Measurements from ENCODE around the gene PPARG.
"Not testable (repeated sequence)": the region's sequence is repeated elsewhere in the genome, so short reads cannot be mapped to it uniquely, and the experiment has no call there.

Gene PPARG

DNA sequence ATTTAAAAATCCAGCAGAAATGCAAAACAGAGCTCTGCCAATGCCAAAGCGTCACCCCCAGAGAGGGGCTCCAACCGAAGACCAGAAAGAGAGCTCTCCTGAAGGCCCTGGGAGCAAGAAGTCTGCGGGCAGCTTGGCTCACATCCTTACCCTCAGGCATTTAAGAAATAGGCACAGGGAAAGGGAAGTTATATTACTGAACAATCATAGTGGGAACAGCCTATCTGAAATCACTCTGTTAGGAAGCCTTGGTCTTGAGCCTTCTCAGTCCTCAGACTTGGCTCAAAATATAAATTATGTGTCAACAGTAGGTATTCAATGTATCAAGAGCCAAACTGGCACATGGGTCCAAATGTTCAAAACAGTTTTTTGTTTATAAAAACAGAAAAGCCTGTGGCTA is 10.3 kb upstream of the PPARG start:
- no peak for DNase-seq (ENCODE audit: extremely low read depth in 1 of 2, low read depth in 1 of 2)

DNA sequence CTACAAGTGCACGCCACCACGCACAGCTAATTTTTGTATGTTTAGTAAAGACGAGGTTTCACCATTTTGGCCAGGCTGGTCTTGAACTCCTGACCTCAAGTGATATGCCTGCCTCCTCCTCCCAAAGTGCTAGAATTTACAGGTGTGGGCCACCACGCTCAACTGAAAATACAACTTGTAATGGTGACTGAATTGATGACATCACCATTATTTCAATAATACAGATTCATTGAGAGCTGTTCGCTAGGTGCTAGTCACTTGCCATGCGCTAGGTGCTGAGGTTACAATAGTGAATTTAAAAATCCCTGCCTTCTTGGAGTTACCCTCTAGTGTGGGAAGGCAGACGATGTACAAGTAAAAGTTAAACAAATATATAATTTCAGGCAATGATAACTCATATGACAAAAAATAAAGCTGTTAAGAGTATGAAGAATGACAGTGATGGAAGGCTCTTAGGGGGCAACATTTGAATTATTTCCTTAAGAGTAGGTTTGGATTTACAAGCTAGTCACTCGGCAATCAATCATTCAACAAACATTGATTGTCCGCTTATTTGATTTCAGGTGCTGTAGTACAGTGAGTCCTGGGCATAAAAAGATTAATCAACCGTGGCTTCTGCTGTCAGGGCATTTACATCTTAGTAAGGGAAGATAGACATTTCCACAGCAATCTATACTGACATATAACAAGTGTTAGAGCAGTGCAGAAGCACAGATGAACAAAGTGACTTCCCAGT is 9.1 kb upstream of the PPARG start:
- DNase-seq (ENCODE audit: extremely low read depth in 1 of 2, low read depth in 1 of 2), result no peak

DNA sequence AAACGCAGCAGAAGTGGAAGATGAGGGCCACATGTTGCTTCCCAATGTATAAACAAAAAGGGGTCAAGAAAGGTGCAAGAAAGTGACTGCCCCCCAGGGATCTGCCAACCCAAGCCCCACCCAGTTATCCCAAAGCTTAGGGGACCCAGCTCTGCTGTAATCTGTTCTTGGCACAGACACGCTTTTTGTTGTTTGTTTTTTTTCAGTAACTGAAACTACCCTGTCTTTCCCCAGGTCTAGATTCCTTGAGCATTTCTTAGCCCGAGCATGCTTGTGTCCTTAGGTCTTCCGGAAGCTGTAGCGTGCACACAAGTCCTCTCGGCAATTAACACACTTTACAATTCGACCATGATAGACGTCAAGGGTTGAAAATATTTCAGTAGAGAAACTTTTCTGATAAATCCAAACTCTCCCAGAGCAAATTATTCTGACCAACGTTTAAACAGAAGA is 8.5 kb upstream of the PPARG start:
- no peak for DNase-seq (ENCODE audit: extremely low read depth in 1 of 2, low read depth in 1 of 2)

DNA sequence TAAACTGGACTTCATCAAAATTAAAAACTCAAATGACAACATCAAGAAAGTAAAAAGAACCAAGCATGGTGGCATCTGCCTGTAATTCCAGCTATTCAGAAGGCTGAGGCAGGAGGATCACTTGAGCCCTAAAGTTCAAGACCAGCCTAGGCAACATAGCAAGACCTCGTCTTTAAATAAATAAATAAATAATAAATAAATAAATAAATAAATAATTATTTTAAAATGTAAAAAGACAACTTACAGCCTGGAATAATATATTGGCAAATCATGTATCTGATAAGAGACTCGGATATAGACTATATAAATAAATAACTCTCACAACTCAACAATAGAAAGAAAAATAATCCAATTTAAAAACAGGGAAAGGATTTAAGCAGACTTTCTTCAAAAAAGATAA is 4.3 kb upstream of the PPARG start:
- DNase-seq (ENCODE audit: extremely low read depth in 1 of 2, low read depth in 1 of 2), result no peak

DNA sequence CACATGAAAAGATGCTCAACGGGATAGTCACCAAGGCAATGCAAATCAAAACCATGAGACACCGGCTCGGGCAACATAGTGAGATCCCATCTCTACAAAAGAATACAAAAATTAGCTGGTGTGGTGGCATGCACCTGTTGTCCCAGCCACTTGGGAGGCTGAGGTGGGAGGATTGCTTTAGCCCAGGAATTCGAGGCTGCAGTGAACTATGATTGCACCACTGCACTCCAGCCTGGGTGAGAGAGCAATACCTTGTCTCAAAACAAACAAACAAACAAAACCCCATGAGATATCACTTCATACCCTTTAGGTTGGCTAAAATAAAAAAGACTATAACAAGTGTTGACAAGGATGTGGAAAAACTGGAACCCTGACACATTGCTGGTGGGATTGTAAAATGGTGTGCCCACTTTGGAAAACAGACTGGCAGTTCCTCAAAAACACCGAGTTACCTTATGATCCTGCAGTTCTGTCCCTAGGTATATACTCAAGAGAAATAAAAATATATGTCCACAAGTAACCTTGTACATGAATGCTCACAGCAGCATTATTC is 3.8 kb upstream of the PPARG start:
- no peak for DNase-seq (ENCODE audit: extremely low read depth in 1 of 2, low read depth in 1 of 2)

DNA sequence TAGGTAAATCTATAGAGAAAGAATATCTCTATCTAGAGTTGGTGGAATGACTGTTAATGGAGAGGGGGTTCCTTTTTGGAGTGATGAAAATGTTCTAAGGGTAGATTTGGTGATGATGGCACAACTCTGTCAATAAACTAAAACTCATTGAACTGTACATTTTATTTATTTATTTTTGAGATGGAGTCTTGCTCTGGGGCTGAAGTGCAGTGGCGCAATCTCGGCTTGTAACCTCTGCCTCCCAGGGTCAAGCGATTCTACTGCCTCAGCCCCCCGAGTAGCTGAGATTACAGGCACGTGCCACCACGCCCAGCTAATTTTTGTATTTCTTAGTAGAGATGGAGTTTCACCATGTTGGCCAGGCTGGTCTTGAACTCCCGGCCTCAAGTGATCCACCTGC is 3.1 kb upstream of the PPARG start:
- DNase-seq (ENCODE audit: extremely low read depth in 1 of 2, low read depth in 1 of 2), result not testable (repeated sequence)

DNA sequence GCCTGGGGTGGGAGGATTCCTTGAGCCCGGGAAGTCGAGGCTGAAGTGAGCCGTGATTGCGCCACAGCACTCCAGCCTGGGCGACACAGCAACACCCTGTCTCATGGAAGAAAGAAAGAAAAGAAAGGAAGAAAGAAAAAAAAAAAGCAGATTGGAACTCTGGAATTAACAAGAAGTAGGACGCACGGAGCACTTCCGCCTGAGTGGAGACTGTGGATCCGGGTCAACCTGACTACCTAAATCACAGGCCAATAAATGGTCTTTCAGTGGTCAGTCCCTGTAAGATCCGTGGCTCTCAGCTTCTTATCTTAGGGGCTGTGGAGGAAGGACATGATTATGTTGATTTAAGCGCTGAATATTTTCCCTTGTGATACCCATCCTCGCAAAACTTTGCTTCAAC is 2.4 kb upstream of the PPARG start:
- DNase-seq (ENCODE audit: extremely low read depth in 1 of 2, low read depth in 1 of 2), result no peak

DNA sequence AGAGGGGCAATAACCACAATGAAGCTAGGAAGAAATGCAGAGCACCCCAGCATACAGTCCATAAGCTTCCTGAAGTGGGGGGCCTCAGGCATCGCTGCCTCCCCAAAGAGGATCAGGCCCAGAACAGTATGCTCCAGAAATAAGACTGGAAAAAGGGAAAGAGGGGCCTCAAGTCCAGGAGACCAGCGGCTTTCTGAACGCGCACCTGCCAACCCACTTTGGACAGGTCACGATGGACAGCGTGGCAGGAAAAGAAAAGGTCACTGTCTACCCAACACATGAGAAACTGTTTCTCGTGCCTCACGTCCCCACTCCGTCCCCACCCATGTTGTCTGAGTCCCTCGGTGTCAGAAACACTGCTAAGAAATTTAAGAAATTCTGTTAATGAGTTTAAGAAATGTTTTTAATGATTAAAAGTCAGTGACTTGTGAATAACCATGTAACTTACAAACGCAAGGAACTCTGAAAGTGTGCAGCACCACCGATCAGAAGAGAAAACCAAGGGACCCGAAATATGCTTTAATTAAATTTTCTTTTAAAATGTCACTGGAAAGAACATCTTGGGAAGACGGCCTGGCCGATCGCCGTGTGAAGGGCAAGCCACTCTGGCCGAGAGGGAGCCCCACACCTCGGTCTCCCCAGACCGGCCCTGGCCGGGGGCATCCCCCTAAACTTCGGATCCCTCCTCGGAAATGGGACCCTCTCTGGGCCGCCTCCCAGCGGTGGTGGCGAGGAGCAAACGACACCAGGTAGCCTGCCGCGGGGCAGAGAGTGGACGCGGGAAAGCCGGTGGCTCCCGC is 1.7 kb upstream of the PPARG start:
- DNase-seq (ENCODE audit: extremely low read depth in 1 of 2, low read depth in 1 of 2), result no peak

DNA sequence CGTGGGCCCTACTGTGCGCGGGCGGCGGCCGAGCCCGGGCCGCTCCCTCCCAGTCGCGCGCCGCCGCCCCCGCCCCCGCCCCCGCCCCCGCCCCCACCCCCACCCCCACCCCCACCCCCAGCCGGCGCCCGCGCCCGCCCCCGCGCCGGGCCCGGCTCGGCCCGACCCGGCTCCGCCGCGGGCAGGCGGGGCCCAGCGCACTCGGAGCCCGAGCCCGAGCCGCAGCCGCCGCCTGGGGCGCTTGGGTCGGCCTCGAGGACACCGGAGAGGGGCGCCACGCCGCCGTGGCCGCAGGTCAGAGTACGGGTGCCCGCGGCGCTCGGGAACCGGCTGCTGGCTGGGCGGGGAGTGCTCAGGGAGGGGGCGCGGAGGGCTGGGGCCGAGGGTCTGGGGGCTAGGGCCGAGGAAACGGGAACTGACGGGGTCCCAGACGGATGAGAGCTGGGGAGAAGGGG is 1.1 kb upstream of the PPARG start:
- no peak for DNase-seq (ENCODE audit: extremely low read depth in 1 of 2, low read depth in 1 of 2)

DNA sequence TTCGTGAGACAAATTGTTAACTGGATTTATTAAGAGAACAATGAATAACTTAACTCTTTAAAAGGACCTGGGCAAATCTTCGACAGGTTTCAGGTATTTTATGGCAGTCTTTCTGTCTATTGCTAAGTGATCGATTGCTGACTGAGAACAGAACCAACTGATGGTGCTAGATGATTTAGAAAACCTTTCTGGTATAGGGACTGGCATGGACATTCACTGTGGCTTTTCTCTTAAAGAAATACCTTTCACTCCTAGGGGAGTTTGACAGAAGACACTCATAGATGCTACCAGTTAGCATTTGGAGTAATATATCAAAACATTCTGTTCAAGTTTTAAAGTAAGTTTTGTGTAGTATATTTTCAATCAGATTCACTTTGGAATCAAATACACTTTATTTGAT is 654 bp downstream of the PPARG start:
- DNase-seq (ENCODE audit: extremely low read depth in 1 of 2, low read depth in 1 of 2), result no peak

DNA sequence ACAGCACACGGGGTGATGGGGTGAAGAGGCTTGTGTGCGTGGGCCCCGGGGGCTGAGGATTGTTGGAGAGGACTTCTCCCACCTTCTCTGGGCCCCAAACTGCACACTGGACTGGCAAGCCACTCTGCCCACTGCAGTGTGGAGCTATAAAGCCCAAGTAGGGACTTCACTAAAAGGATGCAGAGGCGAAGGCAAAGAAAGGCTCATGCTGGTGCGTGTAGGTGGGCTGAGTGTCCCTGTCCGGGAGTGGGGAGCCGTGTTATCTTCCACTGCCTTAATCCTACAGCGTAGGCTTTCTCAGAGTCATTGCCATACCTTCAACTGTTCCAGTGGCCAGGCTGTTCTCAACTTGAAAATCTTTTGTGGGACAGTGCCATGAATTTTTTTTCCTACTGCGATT is 3.9 kb downstream of the PPARG start:
- DNase-seq (ENCODE audit: extremely low read depth in 1 of 2, low read depth in 1 of 2), result no peak

DNA sequence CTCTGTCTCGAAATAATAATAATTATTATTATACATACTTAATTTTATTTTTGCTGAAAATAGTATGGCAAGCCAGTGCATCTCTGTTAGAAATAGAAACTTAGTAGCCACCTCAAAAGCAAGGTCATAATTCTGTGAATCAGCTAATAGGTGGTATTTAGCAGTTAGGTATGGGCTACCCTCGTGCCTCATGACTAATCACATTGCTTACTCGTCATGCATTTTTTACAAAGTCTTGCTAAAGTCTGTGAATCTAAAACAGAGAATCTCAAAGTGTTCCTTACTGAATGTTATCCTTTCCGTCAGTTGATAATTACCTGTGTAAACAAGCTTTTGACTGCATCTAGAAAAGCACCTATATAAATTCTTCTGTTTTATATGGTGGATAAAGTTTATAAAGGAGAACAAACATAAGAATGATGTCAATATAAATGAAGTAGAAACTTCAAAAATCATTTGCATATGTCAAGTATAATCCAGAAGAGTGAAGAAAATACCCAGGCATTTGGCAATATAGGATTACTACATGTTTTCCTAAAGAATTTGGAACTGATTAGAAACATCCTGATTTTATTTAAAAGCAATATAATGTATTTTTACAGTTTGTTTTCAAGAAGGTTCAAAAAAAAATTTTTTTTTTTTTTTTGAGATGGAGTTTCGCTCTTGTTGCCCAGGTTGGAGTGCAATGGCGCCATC is 6.2 kb downstream of the PPARG start:
- no peak for DNase-seq (ENCODE audit: extremely low read depth in 1 of 2, low read depth in 1 of 2)

DNA sequence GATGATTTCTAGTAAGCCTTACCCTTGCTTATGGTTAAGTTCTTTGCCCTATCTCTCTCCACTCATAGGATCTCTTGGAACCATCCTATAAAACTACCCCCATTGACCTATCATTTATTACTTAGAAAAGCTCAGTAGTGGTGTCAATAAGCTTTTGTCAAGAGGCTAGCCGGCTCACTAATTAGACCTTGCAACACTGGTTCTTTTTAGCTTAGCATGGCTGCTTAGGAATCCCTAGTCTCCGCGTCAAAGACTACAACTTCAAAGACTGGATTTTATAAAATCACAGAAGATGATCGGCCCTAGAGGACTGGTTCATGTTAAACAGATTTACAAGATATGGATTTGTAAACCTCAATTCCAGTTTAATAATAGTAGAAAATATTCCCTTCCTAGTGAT is 7.6 kb downstream of the PPARG start:
- no peak for DNase-seq (ENCODE audit: extremely low read depth in 1 of 2, low read depth in 1 of 2)

DNA sequence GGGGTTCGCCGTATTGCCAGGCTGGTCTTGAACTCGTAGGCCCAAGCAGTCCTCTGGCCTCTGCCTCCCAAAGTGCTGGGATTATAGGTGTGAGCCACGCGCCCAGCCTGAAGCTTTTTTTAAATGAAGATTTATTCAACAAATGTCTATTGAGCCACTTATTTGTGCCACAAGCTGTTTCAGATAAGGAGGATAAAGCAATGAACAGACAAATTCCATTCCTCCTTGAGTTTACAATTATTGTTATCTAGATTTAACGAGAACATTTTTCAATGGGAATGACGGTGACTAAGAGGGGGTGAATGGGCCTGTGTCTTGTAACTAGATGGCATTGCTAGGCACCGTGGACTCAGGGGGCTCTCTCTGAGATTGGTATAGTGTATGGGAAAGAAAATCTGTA is 10.2 kb downstream of the PPARG start:
- no peak for DNase-seq (ENCODE audit: extremely low read depth in 1 of 2, low read depth in 1 of 2)

DNA sequence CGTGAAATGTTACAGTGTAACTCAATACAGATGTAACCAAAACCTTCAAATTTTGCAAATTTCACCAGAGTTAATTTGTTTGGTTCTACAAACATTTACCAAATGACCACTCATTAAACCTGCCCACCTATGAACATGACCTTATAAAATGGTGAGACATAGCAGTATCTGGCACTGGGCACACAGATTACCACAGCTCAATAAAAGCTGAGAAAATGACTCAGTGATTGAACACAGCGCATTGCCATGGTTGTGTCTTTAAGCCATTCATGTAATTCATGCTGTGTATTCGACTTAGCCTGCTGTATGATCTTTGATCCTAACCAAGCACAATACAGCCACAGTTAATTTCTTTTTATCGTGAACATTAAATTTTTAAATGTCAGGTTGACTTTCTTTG is 11.3 kb downstream of the PPARG start:
- DNase-seq (ENCODE audit: extremely low read depth in 1 of 2, low read depth in 1 of 2), result no peak

DNA sequence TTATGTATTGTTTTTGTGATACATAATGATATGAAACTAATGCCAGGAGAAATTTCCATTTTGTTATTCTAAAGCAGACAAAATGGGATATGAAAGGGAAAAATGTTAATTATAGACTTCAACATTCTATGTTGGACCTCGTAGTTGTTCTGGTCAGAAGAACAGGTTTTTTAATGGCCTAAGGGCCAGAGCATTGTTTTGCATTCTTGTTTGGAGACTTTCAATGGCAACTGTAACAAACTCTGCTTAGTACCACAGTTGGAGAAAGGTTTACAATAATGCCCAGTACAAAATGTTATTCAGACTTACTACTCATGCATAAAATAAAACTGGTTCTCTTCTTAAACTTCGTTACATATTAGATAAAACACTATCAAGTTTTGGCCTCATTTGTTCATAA is 12.2 kb downstream of the PPARG start:
- DNase-seq (ENCODE audit: extremely low read depth in 1 of 2, low read depth in 1 of 2), result no peak

DNA sequence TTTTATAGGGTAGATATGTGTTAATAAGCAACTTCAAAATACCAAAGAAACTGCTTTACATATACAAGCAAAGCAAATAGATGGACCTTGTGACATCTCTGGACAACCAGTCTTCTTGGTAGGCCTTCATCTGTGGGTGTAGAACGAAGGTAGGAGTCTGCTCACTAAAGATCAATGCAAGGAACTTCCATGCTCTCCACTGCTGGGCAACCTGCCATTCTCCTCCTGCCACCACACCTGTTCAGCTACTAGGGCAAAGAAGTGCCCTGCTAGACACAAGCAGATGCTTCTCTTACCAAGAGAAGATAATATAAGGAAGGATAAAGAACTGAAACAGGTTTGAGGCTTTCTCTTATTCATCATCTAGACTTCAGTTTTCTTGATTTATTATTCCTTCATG is 12.6 kb downstream of the PPARG start:
- DNase-seq (ENCODE audit: extremely low read depth in 1 of 2, low read depth in 1 of 2), result no peak

DNA sequence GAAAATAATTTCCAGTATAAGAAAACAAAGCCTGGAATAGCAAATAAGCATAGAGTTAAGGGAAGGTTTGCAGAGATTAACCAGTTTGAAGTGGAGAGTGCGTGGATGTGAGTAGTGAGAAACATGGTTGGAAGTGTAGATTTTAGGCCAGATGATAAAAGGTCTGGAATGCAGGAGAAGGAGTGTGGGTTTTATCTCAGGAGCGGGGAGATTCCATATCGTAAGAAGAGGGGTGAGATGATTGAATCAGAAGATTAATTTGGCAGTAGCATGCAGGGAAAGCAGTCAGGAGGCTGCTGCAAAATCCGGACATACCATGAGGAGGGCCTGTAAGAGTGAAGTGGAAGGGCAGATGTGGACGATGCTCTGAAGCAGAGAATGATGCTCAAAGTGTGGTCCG is 13.7 kb downstream of the PPARG start:
- DNase-seq (ENCODE audit: extremely low read depth in 1 of 2, low read depth in 1 of 2), result no peak

DNA sequence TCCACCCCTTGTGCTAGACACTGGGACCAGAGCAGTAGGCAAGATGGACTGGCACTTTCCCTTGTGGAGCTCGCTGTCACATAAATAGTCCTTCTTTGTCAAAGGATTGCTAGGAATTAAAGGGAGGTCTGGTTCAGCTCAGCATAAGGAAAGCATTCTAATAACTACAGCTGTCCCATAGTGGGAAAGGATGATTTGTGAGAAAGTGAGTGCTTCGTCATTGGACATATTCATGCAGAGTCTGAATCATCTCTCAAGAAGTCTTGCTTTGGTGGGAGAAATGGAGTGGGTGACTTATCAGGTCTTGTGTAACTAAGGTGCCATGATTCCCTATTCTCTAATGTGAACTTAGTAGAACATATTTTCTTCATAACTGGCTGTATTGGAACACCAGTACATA is 14.7 kb downstream of the PPARG start:
- no peak for DNase-seq (ENCODE audit: extremely low read depth in 1 of 2, low read depth in 1 of 2)

DNA sequence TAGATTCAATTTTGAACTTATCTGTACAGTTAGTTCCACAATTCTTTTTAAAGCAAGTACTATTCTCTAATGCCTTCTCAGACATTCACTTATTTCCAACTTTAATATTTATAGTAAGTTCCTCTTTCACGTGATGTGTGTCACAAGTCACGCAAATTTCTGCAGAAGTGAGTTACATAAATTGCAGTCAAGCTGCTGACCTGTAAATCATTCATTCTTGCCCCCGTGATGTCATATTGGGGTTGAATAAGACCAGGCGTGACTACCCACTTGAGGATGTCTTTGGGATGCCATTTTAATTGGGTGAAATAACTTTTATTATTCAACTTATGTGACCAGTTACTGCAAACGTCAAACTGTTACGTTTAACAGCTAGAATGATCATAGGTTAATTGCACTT is 15.1 kb downstream of the PPARG start:
- no peak for DNase-seq (ENCODE audit: extremely low read depth in 1 of 2, low read depth in 1 of 2)

DNA sequence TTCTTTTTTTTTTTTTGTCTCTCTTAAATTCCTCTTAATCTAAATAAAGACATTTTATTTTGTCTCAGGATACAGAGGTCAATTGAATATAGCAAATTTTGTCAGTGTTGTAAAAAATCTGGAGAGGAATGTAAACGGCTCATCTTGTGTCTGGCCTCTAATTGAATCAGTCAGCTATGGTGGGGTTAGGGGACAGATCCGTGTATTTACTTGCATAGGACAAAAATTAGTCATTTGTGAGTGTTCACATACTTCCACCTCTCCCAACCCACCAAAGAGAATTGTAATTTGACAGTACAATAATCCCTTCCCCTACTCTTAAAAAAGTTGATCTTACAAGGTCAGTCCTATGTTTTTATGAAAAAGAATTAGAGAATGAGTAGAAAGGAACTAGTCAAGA is 18.3 kb downstream of the PPARG start:
- no peak for DNase-seq (ENCODE audit: extremely low read depth in 1 of 2, low read depth in 1 of 2)

DNA sequence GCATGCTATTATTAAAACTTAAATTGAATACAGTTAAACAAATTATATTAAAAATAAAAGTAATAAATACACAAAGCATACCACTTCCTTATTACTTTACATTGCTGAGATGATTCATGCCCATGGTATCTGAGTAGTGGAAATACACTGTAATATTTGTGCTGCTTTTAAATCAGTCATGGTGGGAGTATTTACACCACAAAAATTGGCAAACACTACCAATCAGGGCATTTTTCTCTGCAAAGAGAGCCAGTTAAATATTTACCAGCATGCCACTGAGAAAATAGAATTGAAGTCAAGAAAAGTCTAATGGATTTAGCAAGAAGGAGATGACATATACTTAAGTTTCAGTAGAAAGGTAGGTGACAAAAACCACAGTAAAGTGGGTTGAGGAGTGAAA is 19.6 kb downstream of the PPARG start:
- no peak for DNase-seq (ENCODE audit: extremely low read depth in 1 of 2, low read depth in 1 of 2)
